H1 (cell line): ENCODE data around the gene GNAT1.

Experiments
- CEBPB ChIP-seq: IDR thresholded peaks from 2 replicates; pipeline ENCODE4 v1.6.1; 2012; ENCODE audit warnings: low read depth, low read length
- CHD2 ChIP-seq: IDR thresholded peaks from 2 replicates; pipeline ENCODE4 v1.6.1; 2012; ENCODE audit warnings: low read length, improper control_type of control experiment
- EZH2 ChIP-seq: fragments of 200-600 bp; sonication (generic); IDR thresholded peaks from 2 replicates; pipeline ENCODE4 v1.7.1; 2012; ENCODE audit warnings: low read depth, mild to moderate bottlenecking, moderate library complexity, low read length, inconsistent platforms; ENCODE audit not compliant: severe bottlenecking
- FOSL1 ChIP-seq: IDR thresholded peaks from 2 replicates; pipeline ENCODE4 v1.6.1; 2011; ENCODE audit warnings: mild to moderate bottlenecking, low read depth, low read length, moderate library complexity; ENCODE audit not compliant: insufficient read depth
- JUN ChIP-seq: IDR thresholded peaks from 2 replicates; pipeline ENCODE4 v1.6.1; 2011; ENCODE audit warnings: low read depth, mild to moderate bottlenecking, improper control_type of control experiment, low read length
- PHF8 ChIP-seq: fragments of 200-600 bp; sonication (generic); conservative IDR thresholded peaks from 2 replicates; pipeline ENCODE4 v1.7.1; 2012; ENCODE audit warnings: low read depth, mild to moderate bottlenecking, inconsistent platforms, low read length, moderate library complexity
- RAD21 ChIP-seq, 2 experiments: IDR thresholded peaks in 1 of 2; conservative IDR thresholded peaks in 1 of 2; 2 replicates each; pipeline ENCODE4 v1.6.1; 2011; ENCODE audit warnings: low read depth in 2 of 2, low read length in 2 of 2, improper control_type of control experiment in 1 of 2, inconsistent platforms in 1 of 2, mild to moderate bottlenecking in 1 of 2, moderate library complexity in 1 of 2
- RXRA ChIP-seq: IDR thresholded peaks from 2 replicates; pipeline ENCODE4 v1.6.1; 2011; ENCODE audit warnings: low read depth, mild to moderate bottlenecking, low read length, moderate library complexity; ENCODE audit not compliant: insufficient read depth
- SP2 ChIP-seq: IDR thresholded peaks from 2 replicates; pipeline ENCODE4 v1.6.1; 2012; ENCODE audit warnings: mild to moderate bottlenecking, low read length, inconsistent platforms
- SUZ12 ChIP-seq: fragments of 200-600 bp; sonication (generic); IDR thresholded peaks from 2 replicates; pipeline ENCODE4 v1.6.1; 2012; ENCODE audit warnings: mild to moderate bottlenecking, inconsistent platforms, low read length, moderate library complexity, mixed read lengths
- TAF1 ChIP-seq: IDR thresholded peaks from 2 replicates; pipeline ENCODE4 v1.6.1; 2011; ENCODE audit warnings: mild to moderate bottlenecking, low read depth, low read length

- no peak for TF ChIP-seq PHF8
- no peak for TF ChIP-seq FOSL1
- no peak for TF ChIP-seq CHD2
- no peak for TF ChIP-seq TAF1
- TF ChIP-seq CEBPB: no peak
- TF ChIP-seq JUN: no peak
- TF ChIP-seq RAD21 (IDR thresholded peaks at IDR 0.05 in 1 of 2, conservative IDR thresholded peaks at IDR 0.05 in 1 of 2; ENCODE audit: low read depth in 2 of 2, low read length in 2 of 2): no peak
- TF ChIP-seq EZH2: no peak
- TF ChIP-seq SUZ12: no peak
- no peak for TF ChIP-seq RXRA
- no peak for TF ChIP-seq SP2
Measured at GRCh38 chr3:50163572-50164455, 27.6 kb upstream of the GNAT1 start.
